Measurements from ENCODE around the gene HIC1. TPM values are rescaled to one million over a fixed set of nuclear protein-coding genes. Genes with fewer than 3 reads are reported as not detected.

The HIC1 gene
- total RNA-seq, 1 experiment from 2014 or later, result 1.4 TPM

- in situ Hi-C loops (cut with HindIII; ENCODE audit: low pct_unique_long_range_greater_than_20kb, low sequenced_read_pairs), result no loop called here
- CTCF ChIA-PET, result interaction anchor here (0.8 to 1.4 kb wide), 2 partner anchors 108 to 110 kb away, joined by 3 to 4 read pairs; no protein-coding TSS in a partner anchor
Measured at GRCh38 chr17:2018716-2019510, 36.0 kb upstream of the HIC1 start.

DNA sequence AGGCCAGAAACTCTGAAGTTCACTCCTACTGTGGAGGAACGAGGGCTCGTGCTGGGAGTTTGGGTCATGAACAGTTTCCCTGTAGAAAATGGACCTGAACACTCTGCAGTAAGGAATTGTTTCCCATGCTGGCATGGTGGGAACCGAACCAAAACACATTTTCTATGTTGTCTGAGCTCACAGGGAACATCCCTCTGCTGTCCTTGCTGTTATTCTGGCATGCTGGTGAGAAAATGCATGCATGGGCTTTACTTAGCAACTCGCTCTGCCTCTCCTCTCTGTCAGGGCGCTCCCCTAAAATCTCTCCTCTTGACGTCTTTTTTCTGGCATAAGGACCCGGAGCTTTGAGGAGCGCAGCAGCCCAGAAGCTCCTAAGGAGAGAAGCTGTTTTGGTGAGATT is 35.2 kb upstream of the HIC1 start:
- TF ChIP-seq, protein P1, sequence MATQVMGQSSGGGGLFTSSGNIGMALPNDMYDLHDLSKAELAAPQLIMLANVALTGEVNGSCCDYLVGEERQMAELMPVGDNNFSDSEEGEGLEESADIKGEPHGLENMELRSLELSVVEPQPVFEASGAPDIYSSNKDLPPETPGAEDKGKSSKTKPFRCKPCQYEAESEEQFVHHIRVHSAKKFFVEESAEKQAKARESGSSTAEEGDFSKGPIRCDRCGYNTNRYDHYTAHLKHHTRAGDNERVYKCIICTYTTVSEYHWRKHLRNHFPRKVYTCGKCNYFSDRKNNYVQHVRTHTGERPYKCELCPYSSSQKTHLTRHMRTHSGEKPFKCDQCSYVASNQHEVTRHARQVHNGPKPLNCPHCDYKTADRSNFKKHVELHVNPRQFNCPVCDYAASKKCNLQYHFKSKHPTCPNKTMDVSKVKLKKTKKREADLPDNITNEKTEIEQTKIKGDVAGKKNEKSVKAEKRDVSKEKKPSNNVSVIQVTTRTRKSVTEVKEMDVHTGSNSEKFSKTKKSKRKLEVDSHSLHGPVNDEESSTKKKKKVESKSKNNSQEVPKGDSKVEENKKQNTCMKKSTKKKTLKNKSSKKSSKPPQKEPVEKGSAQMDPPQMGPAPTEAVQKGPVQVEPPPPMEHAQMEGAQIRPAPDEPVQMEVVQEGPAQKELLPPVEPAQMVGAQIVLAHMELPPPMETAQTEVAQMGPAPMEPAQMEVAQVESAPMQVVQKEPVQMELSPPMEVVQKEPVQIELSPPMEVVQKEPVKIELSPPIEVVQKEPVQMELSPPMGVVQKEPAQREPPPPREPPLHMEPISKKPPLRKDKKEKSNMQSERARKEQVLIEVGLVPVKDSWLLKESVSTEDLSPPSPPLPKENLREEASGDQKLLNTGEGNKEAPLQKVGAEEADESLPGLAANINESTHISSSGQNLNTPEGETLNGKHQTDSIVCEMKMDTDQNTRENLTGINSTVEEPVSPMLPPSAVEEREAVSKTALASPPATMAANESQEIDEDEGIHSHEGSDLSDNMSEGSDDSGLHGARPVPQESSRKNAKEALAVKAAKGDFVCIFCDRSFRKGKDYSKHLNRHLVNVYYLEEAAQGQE (IDR thresholded peaks at IDR 0.05; ENCODE audit: insufficient read depth in 1 of 2, low read depth in 2 of 2, low read length in 1 of 2), result no peak
- TF ChIP-seq SIN3A (IDR thresholded peaks at IDR 0.05; ENCODE audit: borderline replicate concordance, insufficient read depth, low read depth, low read length) (no peak), CTCF (IDR thresholded peaks at IDR 0.05) (no peak)
- ChIA-PET POLR2A (no interaction called here), CTCF (interaction anchor here (1.4 kb wide), 1 partner anchor 111 kb away, joined by 4 read pairs; no protein-coding TSS in a partner anchor)
- Histone ChIP-seq H3K4me3 (ENCODE audit: low read depth in 2 of 2, low read length in 2 of 2) (no peak overlapping the region), H3K36me3 (ENCODE audit: control insufficient read depth, insufficient read depth, low read length) (no peaks in the 10 kb centered on the region), H3K4me1 (ENCODE audit: control insufficient read depth, insufficient read depth, low read length) (no peaks in the 10 kb centered on the region), H3K27me3 (ENCODE audit: control insufficient read depth, insufficient read depth, low read length) (no peaks in the 10 kb centered on the region; the same call in 1 of the 2 replicates), H3K9me3 (ENCODE audit: control insufficient read depth, insufficient read depth, low read depth, low read length) (no peaks in the 10 kb centered on the region), H3K27ac (ENCODE audit: low read length) (no peak overlapping the region)
- intact Hi-C loops (cut with micrococcal nuclease; ENCODE audit: unreplicated experiment), result no loop called here
- in situ Hi-C loops (cut with HindIII; ENCODE audit: low pct_unique_long_range_greater_than_20kb, low sequenced_read_pairs), result no loop called here
- no peak for DNase-seq (ENCODE audit: low read depth, low spot score)
- no TSS peak for BruUV-seq (replicated peaks)
- no peak for ATAC-seq

More at GRCh38 chr17:2018716-2019510, 36.0 kb upstream of the HIC1 start:
- no peaks in the 10 kb centered on the region for H3K27me3 ChIP-seq (ENCODE audit: control insufficient read depth, insufficient read depth, low read length)
- H3K27ac ChIP-seq (ENCODE audit: low read length), result no peak overlapping the region
- no peaks in the 10 kb centered on the region for H3K9me3 ChIP-seq (ENCODE audit: control insufficient read depth, insufficient read depth, low read depth, low read length)
- ATAC-seq, result no peak
- POLR2A ChIA-PET, result no interaction called here
- BruUV-seq (replicated peaks), result no TSS peak
- H3K4me1 ChIP-seq (ENCODE audit: control insufficient read depth, insufficient read depth, low read length), result no peaks in the 10 kb centered on the region
- H3K36me3 ChIP-seq (ENCODE audit: control insufficient read depth, insufficient read depth, low read length), result no peaks in the 10 kb centered on the region
- TF ChIP-seq CTCF (IDR thresholded peaks at IDR 0.05), result no peak
- TF ChIP-seq, protein P1 (IDR thresholded peaks at IDR 0.05; ENCODE audit: insufficient read depth in 1 of 2, low read depth in 2 of 2, low read length in 1 of 2), result no peak
- no peak for TF ChIP-seq SIN3A (IDR thresholded peaks at IDR 0.05; ENCODE audit: borderline replicate concordance, insufficient read depth, low read depth, low read length)
- no peak for TF ChIP-seq POLR2AphosphoS5 (IDR thresholded peaks at IDR 0.05; ENCODE audit: low read depth, low read length)
- TF ChIP-seq TCF7L2 (IDR thresholded peaks at IDR 0.05; ENCODE audit: low read depth, low read length), result no peak
- intact Hi-C loops (cut with micrococcal nuclease; ENCODE audit: unreplicated experiment), result no loop called here
- no peak overlapping the region for H3K4me3 ChIP-seq (ENCODE audit: low read depth in 2 of 2, low read length in 2 of 2)
- no peak for DNase-seq (ENCODE audit: low read depth, low spot score)
